Renal cortex interstitium (tissue), 11 donors: ENCODE measurements around the gene CERS4. TPM values are rescaled to one million over a fixed set of nuclear protein-coding genes. Genes with fewer than 3 reads are reported as not detected.
"Not testable (repeated sequence)": the region's sequence is repeated elsewhere in the genome, so short reads cannot be mapped to it uniquely, and the experiment has no call there.

Experiments used
- DNase-seq, 11 donors: peaks; one replicate each; pipeline ENCODE4 v3.0.0-alpha.2; 2013; ENCODE audit warnings: low read depth in 9 of 11, low spot score in 4 of 11; ENCODE audit errors: extremely low read depth in 1 of 11
- polyA plus RNA-seq, 3 donors: library from polyadenylated mRNA; unstranded; fragments of 120-200 nt; gene quantifications; one replicate each; pipeline ENCODE4 v1.2.1, GENCODE V29; 2013; ENCODE audit not compliant: insufficient read length in 3 of 3

The CERS4 gene
- polyA plus RNA-seq, 3 donors = 31.8 to 55.9 (median 43.8) TPM

- no peak for DNase-seq
Measured at GRCh38 chr19:8206147-8207087, 2.8 kb upstream of the CERS4 start.

- DNase-seq = not testable (repeated sequence)
Measured at GRCh38 chr19:8207326-8207725, 1.8 kb upstream of the CERS4 start.

GRCh38 chr19:8208119-8208921 lies 850 bp upstream of the CERS4 start:
- no peak for DNase-seq

GRCh38 chr19:8209462-8210378 lies 550 bp downstream of the CERS4 start:
- peak in 4 of 11 donors; percentile 35 to 50 (median 40) for DNase-seq

- no peak for DNase-seq
Measured at GRCh38 chr19:8210421-8211101, 1.4 kb downstream of the CERS4 start.

- no peak for DNase-seq
Measured at GRCh38 chr19:8212212-8212611, 3.0 kb downstream of the CERS4 start.

GRCh38 chr19:8212916-8213315 lies 3.7 kb downstream of the CERS4 start:
- no peak for DNase-seq

- no peak for DNase-seq
Measured at GRCh38 chr19:8213827-8214672, 4.9 kb downstream of the CERS4 start.

- DNase-seq = no peak
Measured at GRCh38 chr19:8214802-8215201, 5.6 kb downstream of the CERS4 start.

- no peak for DNase-seq
Measured at GRCh38 chr19:8215783-8216182, 6.6 kb downstream of the CERS4 start.

GRCh38 chr19:8216357-8216756 lies 7.2 kb downstream of the CERS4 start:
- no peak for DNase-seq

- DNase-seq = not testable (repeated sequence)
Measured at GRCh38 chr19:8218127-8218526, 9.0 kb downstream of the CERS4 start.

- no peak for DNase-seq
Measured at GRCh38 chr19:8220481-8220880, 11.3 kb downstream of the CERS4 start.

- DNase-seq = no peak
Measured at GRCh38 chr19:8221161-8221560, 12.0 kb downstream of the CERS4 start.

- not testable (repeated sequence) for DNase-seq
Measured at GRCh38 chr19:8223442-8223841, 14.3 kb downstream of the CERS4 start.

- DNase-seq = no peak
Measured at GRCh38 chr19:8224394-8225145, 15.4 kb downstream of the CERS4 start.

GRCh38 chr19:8231073-8231604 lies 22.0 kb downstream of the CERS4 start:
- no peak for DNase-seq
